Ectodermal cell (in vitro differentiated cells): ENCODE results near the gene PVRIG. TPM values are rescaled to one million over a fixed set of nuclear protein-coding genes. Genes with fewer than 3 reads are reported as not detected.
"Not testable (repeated sequence)": the region's sequence is repeated elsewhere in the genome, so short reads cannot be mapped to it uniquely, and the experiment has no call there.

ENCODE experiments used
- H3K27ac ChIP-seq: 2 replicates; pipeline ENCODE4 v1.7.0; 2013; ENCODE audit warnings: mild to moderate bottlenecking, low read depth, low read length; ENCODE audit not compliant: insufficient read depth, poor library complexity, severe bottlenecking
- H3K27me3 ChIP-seq: 2 replicates; pipeline ENCODE4 v1.7.0; 2013; ENCODE audit warnings: mild to moderate bottlenecking, low read length; ENCODE audit not compliant: insufficient read depth, control insufficient read depth, poor library complexity, severe bottlenecking
- H3K36me3 ChIP-seq: one replicate; pipeline ENCODE4 v1.7.0; 2013; ENCODE audit warnings: low read length; ENCODE audit not compliant: control insufficient read depth, insufficient read depth
- H3K4me1 ChIP-seq: one replicate; pipeline ENCODE4 v1.7.0; 2013; ENCODE audit warnings: low read length; ENCODE audit not compliant: control insufficient read depth, insufficient read depth
- H3K4me3 ChIP-seq: 2 replicates; pipeline ENCODE4 v1.7.0; 2013; ENCODE audit warnings: low read depth, low read length, control low read depth; ENCODE audit not compliant: insufficient read depth
- H3K9me3 ChIP-seq: 2 replicates; pipeline ENCODE4 v1.7.0; 2013; ENCODE audit warnings: mild to moderate bottlenecking, low read length, moderate library complexity; ENCODE audit not compliant: control insufficient read depth
- WGBS, 2 experiments: methylation state at CpG; one replicate each; pipeline ENCODE4 v1.1.7; 2013; ENCODE audit warnings: missing lambda C conversion rate in 2 of 2; 5-methylcytosine and 5-hydroxymethylcytosine counted together
- polyA plus RNA-seq, 4 experiments: library from polyadenylated mRNA; stranded (reverse); fragments of 50-300 nt; gene quantifications; one replicate each; pipeline ENCODE4 v1.2.3, GENCODE V29; 2013

Gene PVRIG
- polyA plus RNA-seq (2013, experiment 1 of 4) = not detected
- not detected for polyA plus RNA-seq (2013, experiment 2 of 4)
- polyA plus RNA-seq (2013, experiment 3 of 4) = not detected
- not detected for polyA plus RNA-seq (2013, experiment 4 of 4)

DNA sequence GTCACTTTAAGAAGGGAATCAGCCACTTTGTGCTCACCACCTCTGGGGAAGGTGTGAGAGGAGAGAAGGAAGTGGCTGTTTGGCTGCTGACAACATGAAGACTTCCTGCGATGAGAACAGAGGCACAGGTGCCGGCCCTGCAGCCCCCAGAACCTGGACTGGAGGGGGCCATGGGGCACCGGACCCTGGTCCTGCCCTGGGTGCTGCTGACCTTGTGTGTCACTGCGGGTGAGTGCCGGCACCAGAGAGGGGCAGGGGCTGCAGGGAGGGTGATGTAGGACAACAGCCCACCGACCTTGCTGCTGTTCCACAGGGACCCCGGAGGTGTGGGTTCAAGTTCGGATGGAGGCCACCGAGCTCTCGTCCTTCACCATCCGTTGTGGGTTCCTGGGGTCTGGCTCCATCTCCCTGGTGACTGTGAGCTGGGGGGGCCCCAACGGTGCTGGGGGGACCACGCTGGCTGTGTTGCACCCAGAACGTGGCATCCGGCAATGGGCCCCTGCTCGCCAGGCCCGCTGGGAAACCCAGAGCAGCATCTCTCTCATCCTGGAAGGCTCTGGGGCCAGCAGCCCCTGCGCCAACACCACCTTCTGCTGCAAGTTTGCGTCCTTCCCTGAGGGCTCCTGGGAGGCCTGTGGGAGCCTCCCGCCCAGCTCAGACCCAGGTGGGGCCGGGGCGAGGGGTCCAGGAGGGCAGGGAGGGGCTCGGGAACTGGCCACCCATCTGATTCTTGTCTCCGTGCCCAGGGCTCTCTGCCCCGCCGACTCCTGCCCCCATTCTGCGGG lies at the start of gene PVRIG:
Gene PVRIG, plus strand, starts transcription at position 149 of the 785 bp plus-strand sequence. Its CDS starts 22 bp downstream, at position 171.
- not testable (repeated sequence) for H3K4me1 ChIP-seq, H3K9me3 ChIP-seq, H3K36me3 ChIP-seq, H3K27me3 ChIP-seq, H3K27ac ChIP-seq, H3K4me3 ChIP-seq
- WGBS, 2 experiments = 94 to 95% methylated on average over 26 of the region's 27 CpGs

DNA sequence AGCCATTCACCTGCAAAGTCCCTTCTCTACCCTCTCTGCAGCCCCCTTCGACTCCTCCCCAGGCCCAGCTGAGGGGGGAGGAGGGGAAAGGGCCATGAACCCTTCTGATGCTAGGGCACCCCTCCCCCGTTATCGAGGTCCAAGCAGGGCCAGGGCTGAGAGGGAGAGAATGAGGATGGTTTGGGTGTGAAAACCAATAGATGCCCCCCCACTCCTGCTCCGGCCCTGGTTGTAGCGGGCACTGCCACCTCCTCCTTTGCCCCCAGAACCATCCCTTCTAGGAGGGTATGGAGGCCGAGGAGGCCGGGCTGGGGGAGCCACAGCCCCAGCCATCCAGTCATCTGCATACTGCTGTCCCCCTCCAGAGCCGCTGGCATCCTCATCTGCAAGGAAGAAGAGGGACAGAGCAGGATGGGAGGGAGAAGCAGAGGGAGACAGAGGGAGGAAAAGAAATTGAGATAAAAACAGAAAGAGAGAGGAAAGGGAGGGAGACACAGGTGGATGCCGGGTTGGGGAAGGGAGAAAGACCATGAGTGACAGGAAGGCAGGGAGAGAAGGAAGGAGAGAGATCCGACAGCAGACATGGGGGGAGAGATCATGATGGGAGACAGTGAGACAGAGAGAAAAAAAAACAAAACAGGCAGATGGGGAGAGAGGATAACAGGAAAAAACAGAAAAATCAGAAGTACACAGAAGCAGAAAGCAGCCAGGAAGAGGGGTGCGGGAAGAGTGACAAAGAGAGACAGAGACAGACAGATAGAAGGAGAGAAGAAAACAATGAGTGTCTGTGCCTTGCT lies 49.5 kb upstream of the PVRIG start:
- Histone ChIP-seq H3K27ac (no peak overlapping the region), H3K4me1 (peaks cover 23% of the 10 kb centered on the region), H3K4me3 (no peak overlapping the region), H3K27me3 (peaks cover 35% of the 10 kb centered on the region), H3K9me3 (no peaks in the 10 kb centered on the region), H3K36me3 (peaks cover under 1% of the 10 kb centered on the region)
- 78% methylated on average over 10 to 11 of the region's 11 CpGs for WGBS, 2 experiments

DNA sequence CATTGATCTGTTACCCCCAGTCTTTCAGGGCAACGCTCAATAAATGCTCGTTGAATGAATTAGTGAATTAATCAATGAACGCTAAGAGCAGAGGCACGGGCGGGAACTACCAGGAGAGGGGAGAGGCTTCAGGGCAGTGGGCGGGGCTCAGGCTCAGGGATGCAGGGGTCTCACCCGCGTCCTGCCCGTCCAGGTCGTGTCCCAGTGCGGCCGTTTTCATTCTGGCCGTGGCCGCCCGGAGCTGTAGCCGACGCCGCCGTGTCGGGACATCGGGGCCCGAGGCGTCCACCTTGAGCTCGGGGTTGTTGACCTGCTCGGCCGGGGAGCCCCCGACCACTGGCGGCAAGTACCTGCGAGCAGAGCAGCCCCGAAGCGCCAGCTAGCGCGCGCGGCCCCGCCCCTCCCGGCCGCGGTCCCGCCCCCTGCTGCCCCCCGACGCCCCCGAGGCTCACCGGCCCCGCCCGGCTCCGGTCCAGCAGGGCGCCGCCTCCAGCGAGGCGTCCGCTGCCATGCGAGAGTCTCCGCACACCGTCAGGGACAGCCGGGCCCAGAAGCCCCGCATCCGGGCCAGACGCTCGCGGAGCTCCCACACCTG lies 48.6 kb upstream of the PVRIG start:
- Histone ChIP-seq H3K36me3 (peaks cover 4% of the 10 kb centered on the region), H3K4me1 (peaks cover 23% of the 10 kb centered on the region), H3K27me3 (peaks cover 35% of the 10 kb centered on the region), H3K9me3 (no peaks in the 10 kb centered on the region), H3K27ac (no peak overlapping the region), H3K4me3 (peak overlapping the region; percentile 43)
- 2% methylated on average over 61 of the region's 61 CpGs for WGBS, 2 experiments

DNA sequence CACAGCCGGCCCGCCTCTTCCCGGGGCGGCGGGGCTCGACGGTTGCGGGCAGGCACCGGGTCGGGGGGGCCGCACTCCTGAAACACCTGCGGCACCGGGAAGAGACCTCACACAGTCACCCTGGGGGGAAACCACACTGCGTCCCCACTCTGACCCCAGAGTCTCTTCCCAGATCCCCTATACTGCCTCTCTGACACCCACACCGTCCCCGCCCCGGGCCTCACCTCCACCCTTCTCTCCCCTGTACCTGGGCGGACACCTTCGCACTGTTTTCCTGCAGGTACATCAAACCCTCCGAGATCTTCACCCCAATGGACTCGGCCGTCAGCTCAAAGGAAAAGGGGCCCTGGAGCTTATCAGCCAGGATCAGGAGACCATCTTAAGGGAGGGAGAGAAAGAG lies 47.9 kb upstream of the PVRIG start:
- H3K4me3 ChIP-seq = peak overlapping the region; percentile 43
- H3K9me3 ChIP-seq = no peaks in the 10 kb centered on the region
- H3K27ac ChIP-seq = no peak overlapping the region
- H3K36me3 ChIP-seq = peaks cover 4% of the 10 kb centered on the region
- WGBS, 2 experiments = 31 to 33% methylated on average over 22 of the region's 22 CpGs
- H3K4me1 ChIP-seq = peaks cover 21% of the 10 kb centered on the region
- peaks cover 34% of the 10 kb centered on the region for H3K27me3 ChIP-seq

DNA sequence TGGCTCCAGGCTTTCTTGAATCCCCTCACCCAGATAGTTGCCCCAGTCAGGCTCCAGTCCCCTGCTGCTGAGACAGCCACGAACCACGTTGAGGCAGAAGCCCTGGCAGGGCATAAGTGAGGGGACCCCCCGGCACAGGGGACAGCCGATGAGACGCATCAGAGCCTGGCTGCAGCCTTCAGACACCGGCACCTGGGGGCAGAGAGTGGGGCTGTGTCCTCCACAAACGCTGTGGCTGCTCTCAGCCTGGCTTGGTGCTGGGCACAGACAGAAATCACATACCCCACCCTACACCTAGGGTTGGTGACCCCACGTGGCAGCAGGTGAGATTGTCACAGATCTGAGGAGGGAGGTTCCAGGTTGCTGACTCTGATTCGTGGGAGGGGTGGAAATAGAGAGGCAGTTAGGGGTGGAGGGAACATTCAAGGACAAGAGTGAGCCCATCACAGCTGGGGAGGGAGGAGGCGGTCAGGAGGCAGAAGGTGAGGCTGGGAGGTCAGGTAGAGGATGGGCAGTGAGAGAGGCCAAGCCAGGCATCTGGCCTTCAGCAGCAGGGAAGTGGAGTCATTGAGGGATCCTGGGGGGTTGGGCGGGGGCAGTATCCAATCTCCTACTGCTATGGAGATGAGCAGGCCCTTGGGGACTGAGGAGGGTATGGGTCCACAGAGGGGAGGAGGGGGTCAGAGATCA lies 45.8 kb upstream of the PVRIG start:
- WGBS, 2 experiments = 91 to 92% methylated on average over 11 of the region's 11 CpGs
- Histone ChIP-seq H3K4me1 (peaks cover 10% of the 10 kb centered on the region), H3K4me3 (no peak overlapping the region), H3K27me3 (peaks cover 19% of the 10 kb centered on the region), H3K9me3 (no peaks in the 10 kb centered on the region), H3K36me3 (peaks cover 4% of the 10 kb centered on the region), H3K27ac (no peak overlapping the region)

DNA sequence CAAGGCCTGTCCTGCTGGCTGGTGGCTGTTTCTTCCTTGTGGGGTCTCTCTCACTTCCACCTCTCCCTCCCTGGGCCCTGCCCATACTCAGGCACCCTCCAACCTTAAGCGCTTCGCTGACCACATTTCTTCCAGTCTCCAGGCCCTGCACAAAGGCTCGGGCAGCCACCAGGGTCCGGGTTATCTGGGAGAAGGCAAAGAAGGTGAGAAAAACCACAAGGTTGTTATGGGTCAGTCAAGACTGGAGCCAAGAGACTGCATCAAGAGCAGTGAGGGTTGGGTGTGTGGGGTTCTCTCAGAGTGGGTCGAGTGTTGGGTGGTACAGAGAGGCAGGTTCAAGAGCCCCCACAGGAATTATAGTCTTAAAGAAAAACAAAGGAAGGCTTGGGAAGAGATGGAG lies 45.2 kb upstream of the PVRIG start:
- H3K27ac ChIP-seq = no peak overlapping the region
- H3K27me3 ChIP-seq = peaks cover 19% of the 10 kb centered on the region
- peaks cover 10% of the 10 kb centered on the region for H3K4me1 ChIP-seq
- no peak overlapping the region for H3K4me3 ChIP-seq
- WGBS, 2 experiments = 96 to 97% methylated on average over 5 of the region's 5 CpGs
- peaks cover 4% of the 10 kb centered on the region for H3K36me3 ChIP-seq
- H3K9me3 ChIP-seq = no peaks in the 10 kb centered on the region

DNA sequence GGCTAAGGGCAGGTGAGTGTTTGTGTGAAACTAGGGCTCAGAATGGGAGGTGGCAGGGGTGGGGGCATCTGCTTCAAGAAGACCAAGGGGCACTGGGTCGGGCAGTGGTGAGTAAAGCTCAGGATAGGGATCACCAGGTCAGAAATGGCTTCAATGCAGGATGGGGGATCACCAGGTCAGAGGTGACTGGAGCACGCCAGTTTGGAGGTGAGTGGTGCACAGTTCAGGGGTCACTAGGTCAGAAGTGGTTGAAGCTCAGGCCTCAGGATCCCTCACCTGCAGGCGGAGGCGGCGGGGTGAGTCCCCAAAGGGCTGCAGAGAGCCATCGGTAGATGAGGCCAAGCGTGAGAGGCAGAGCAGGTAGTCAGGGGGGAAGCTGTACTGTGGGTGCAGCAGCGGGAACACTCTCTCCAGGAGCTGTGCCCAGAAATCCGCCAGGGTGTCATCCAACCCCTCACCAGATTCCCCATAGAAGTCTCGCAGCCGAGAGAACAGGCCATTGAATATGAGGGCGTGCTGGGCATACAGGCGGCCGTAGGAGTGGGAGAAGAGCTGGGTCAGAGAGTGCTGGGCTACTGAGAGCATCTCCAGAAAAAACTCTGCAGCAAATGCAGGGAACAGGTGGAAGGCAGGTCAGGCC lies 44.3 kb upstream of the PVRIG start:
- peaks cover 4% of the 10 kb centered on the region for H3K36me3 ChIP-seq
- no peak overlapping the region for H3K4me3 ChIP-seq
- H3K9me3 ChIP-seq = no peaks in the 10 kb centered on the region
- H3K4me1 ChIP-seq = peaks cover 7% of the 10 kb centered on the region
- H3K27ac ChIP-seq = no peak overlapping the region
- H3K27me3 ChIP-seq = peaks cover 18% of the 10 kb centered on the region
- 93 to 94% methylated on average over 14 of the region's 14 CpGs for WGBS, 2 experiments

DNA sequence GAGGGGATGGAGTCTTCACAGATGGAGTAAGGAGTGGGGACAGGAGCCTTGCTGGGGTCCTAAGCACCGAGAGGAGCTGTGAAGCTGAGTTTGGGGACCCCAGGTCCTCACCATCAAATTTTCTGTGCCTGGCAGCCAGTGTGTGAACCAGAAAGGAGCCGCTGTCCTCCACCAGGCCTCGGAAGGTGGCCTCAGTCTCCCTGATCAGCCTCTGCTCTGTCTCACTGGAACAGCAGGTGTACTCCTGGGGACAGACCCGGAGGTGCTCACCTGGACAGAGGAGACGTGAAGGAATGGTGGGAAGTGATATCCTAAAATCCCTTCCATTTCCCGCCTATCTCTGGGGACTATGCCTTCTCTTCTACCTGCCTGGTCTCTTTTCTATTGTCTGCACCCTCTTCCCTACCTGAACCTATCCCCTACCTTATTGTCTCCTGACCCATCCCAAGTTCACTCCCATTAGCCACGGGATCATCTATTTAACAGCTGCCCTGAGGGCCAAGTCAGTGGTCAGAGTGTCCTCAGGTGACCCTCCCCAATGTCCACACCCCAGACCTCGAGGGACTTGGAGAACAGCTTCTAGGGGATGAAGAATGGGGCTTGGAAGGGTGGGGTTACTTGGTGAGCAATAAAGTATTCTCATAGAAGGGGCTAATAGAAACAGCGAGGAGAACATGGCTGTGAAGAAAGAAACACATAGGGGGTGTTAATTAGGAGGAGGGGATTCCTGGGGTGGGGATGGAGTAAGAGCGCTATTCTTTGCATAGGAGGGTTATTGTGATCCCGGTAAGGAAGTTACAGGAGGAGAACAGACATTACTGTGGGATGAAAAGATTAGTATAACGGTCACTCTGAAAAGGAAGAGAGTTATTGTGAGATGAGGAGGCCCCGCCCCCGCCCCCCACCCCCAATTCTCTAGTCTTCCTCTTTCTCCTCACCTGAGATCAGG lies 43.4 kb upstream of the PVRIG start:
- 44 to 55% methylated on average over 12 to 14 of the region's 14 CpGs for WGBS, 2 experiments
- Histone ChIP-seq H3K4me3 (peak overlapping the region; percentile 96), H3K27ac (peak overlapping the region; percentile 36), H3K9me3 (no peaks in the 10 kb centered on the region), H3K36me3 (peaks cover 4% of the 10 kb centered on the region), H3K27me3 (peaks cover 8% of the 10 kb centered on the region), H3K4me1 (no peaks in the 10 kb centered on the region)
